Measurements from ENCODE around the gene TMEM63C.

TMEM63C gene

DNA sequence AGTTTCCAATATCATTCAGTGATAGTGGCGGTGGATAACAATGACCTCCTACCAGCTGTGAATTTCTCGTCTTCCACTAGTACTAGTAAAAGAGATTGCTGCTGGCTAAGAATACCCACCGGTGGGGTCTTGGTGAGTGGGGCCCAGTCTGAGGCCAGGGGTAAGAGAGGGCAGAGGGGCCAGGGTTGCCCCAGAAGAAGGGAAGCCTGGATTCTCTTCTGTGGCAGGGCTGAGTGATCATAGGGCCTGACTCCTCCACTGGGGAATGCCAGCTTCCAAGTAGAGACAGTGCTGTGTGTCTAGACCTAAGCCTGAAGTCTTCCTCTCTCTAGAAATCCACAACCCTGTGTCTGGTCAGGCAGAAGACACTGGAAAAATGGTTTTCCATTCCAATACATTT is 5.8 kb upstream of the TMEM63C start:
- Histone ChIP-seq H3K4me1 (ENCODE audit: insufficient read depth, low read length, severe bottlenecking) (peaks cover 2% of the 10 kb centered on the region), H4K20me1 (ENCODE audit: insufficient read depth, low read length) (no peaks in the 10 kb centered on the region), H3K79me2 (ENCODE audit: insufficient read depth, low read length) (no peaks in the 10 kb centered on the region), H3F3A (ENCODE audit: insufficient read depth, low read length) (no peaks in the 10 kb centered on the region), H2AFZ (ENCODE audit: low read length) (no peak overlapping the region), H3K4me3 (ENCODE audit: low read depth, low read length, poor library complexity, severe bottlenecking) (no peak overlapping the region), H3K4me2 (ENCODE audit: low read length) (no peak overlapping the region), H3K27ac (ENCODE audit: low read depth, low read length, poor library complexity, severe bottlenecking) (no peak overlapping the region), H3K9ac (ENCODE audit: low read length) (no peak overlapping the region), H3K9me3 (ENCODE audit: low read length) (no peaks in the 10 kb centered on the region), H3K27me3 (ENCODE audit: insufficient read depth, low read length) (no peaks in the 10 kb centered on the region; the same call in 1 of the 2 replicates), H3K36me3 (ENCODE audit: insufficient read depth, low read length) (no peaks in the 10 kb centered on the region), H3K9me2 (ENCODE audit: low read depth, low read length) (no peaks in the 10 kb centered on the region)
- no peak for TF ChIP-seq EZH2 (IDR thresholded peaks at IDR 0.05; ENCODE audit: borderline replicate concordance, low read length)
- TF ChIP-seq, protein P1, sequence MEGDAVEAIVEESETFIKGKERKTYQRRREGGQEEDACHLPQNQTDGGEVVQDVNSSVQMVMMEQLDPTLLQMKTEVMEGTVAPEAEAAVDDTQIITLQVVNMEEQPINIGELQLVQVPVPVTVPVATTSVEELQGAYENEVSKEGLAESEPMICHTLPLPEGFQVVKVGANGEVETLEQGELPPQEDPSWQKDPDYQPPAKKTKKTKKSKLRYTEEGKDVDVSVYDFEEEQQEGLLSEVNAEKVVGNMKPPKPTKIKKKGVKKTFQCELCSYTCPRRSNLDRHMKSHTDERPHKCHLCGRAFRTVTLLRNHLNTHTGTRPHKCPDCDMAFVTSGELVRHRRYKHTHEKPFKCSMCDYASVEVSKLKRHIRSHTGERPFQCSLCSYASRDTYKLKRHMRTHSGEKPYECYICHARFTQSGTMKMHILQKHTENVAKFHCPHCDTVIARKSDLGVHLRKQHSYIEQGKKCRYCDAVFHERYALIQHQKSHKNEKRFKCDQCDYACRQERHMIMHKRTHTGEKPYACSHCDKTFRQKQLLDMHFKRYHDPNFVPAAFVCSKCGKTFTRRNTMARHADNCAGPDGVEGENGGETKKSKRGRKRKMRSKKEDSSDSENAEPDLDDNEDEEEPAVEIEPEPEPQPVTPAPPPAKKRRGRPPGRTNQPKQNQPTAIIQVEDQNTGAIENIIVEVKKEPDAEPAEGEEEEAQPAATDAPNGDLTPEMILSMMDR (IDR thresholded peaks at IDR 0.05; ENCODE audit: low read length), result no peak

DNA sequence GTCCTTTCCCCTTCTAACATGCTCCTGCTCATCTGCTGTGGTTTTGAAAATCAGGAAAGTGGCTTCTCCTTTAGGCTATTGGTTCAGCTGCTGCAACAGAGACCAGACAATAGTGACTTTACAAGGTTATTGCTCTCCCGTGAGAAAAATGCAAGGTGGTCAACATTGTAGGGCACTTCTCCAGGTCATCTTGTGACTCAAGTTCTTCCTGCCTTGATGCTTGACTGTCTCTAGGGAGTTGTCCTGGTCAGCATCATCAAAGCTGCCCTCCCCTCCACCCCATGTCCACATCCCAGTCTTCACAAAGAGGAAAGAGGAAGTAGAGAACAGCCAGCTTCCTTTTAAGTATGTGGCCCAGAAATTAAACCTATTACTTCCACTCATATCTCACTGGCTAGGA is 3.9 kb upstream of the TMEM63C start:
- Histone ChIP-seq H3K79me2 (ENCODE audit: insufficient read depth, low read length) (no peaks in the 10 kb centered on the region), H3K9ac (ENCODE audit: low read length) (no peak overlapping the region), H3K9me3 (ENCODE audit: low read length) (no peaks in the 10 kb centered on the region), H3K4me2 (ENCODE audit: low read length) (no peak overlapping the region), H3K4me3 (ENCODE audit: low read depth, low read length, poor library complexity, severe bottlenecking) (no peak overlapping the region), H3K9me2 (ENCODE audit: low read depth, low read length) (no peaks in the 10 kb centered on the region), H3F3A (ENCODE audit: insufficient read depth, low read length) (no peaks in the 10 kb centered on the region), H3K4me1 (ENCODE audit: insufficient read depth, low read length, severe bottlenecking) (peaks cover 13% of the 10 kb centered on the region), H3K27me3 (ENCODE audit: insufficient read depth, low read length) (no peaks in the 10 kb centered on the region), H4K20me1 (ENCODE audit: insufficient read depth, low read length) (no peaks in the 10 kb centered on the region), H3K36me3 (ENCODE audit: insufficient read depth, low read length) (no peaks in the 10 kb centered on the region), H3K27ac (ENCODE audit: low read depth, low read length, poor library complexity, severe bottlenecking) (no peak overlapping the region), H2AFZ (ENCODE audit: low read length) (no peak overlapping the region)
- TF ChIP-seq EZH2 (IDR thresholded peaks at IDR 0.05; ENCODE audit: borderline replicate concordance, low read length), result no peak
- TF ChIP-seq, protein P1 (IDR thresholded peaks at IDR 0.05; ENCODE audit: low read length), result no peak

DNA sequence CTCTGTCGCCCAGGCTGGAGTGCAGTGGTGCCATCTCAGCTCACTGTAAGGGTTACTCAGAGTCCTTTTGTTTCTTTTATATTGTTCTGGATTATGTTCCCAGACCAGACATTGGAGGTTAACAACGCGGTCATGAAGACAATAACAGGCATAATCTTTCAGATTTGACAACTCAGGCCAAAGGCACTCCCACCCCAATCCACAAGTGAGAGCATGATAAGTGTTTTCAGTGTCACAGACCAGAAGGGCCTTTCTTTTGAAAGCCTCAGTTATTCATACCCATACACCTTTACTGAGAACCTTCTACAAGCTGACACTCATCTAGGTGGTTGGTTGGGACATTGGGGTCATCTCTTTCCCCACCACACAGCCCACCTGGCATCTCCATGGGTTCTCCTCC is 2.9 kb upstream of the TMEM63C start:
- H3K4me1 ChIP-seq (ENCODE audit: insufficient read depth, low read length, severe bottlenecking), result peaks cover 17% of the 10 kb centered on the region
- H3K27ac ChIP-seq (ENCODE audit: low read depth, low read length, poor library complexity, severe bottlenecking), result no peak overlapping the region
- H3K36me3 ChIP-seq (ENCODE audit: insufficient read depth, low read length), result no peaks in the 10 kb centered on the region
- TF ChIP-seq EZH2 (IDR thresholded peaks at IDR 0.05; ENCODE audit: borderline replicate concordance, low read length), result no peak
- TF ChIP-seq, protein P1 (IDR thresholded peaks at IDR 0.05; ENCODE audit: low read length), result no peak
- no peaks in the 10 kb centered on the region for H4K20me1 ChIP-seq (ENCODE audit: insufficient read depth, low read length)
- no peak overlapping the region for H3K4me2 ChIP-seq (ENCODE audit: low read length)
- no peak overlapping the region for H3K9ac ChIP-seq (ENCODE audit: low read length)
- H2AFZ ChIP-seq (ENCODE audit: low read length), result no peak overlapping the region
- no peaks in the 10 kb centered on the region for H3F3A ChIP-seq (ENCODE audit: insufficient read depth, low read length)
- H3K4me3 ChIP-seq (ENCODE audit: low read depth, low read length, poor library complexity, severe bottlenecking), result no peak overlapping the region
- no peaks in the 10 kb centered on the region for H3K9me2 ChIP-seq (ENCODE audit: low read depth, low read length)
- no peaks in the 10 kb centered on the region for H3K9me3 ChIP-seq (ENCODE audit: low read length)
- no peaks in the 10 kb centered on the region for H3K79me2 ChIP-seq (ENCODE audit: insufficient read depth, low read length)
- no peaks in the 10 kb centered on the region for H3K27me3 ChIP-seq (ENCODE audit: insufficient read depth, low read length)

All from OCI-LY1 (cell line).